Activated B cell treated with CpG ODN at 0.5 μM for 24 hours (primary cell): Measurements from ENCODE around the gene LAMA3. TPM values are rescaled to one million over a fixed set of nuclear protein-coding genes. Genes with fewer than 3 reads are reported as not detected.

Experiments used
- ATAC-seq: fragments of 200-7000 bp; cut with Tn5 transposase; one replicate; pipeline ENCODE4 v1.10.0; 2021; ENCODE audit warnings: low read depth, mild to moderate bottlenecking, moderate library complexity
- CTCF ChIA-PET: fragments of 350-600 bp; sonication (Branson Sonifier 250); formaldehyde crosslinking; loops from one replicate; lab custom pipeline; 2021; ENCODE audit warnings: antibody characterized with exemption; lab: Charles Lee
- POLR2A ChIA-PET: fragments of 350-600 bp; sonication (Branson Sonifier 250); formaldehyde crosslinking; loops from one replicate; lab custom pipeline; 2021; ENCODE audit warnings: antibody characterized with exemption; lab: Charles Lee
- DNase-seq: peaks from one replicate; pipeline ENCODE4 v3.0.0; 2022
- H3K27ac Mint-ChIP-seq: one replicate; pipeline ENCODE4 v1.8.0; 2020; ENCODE audit warnings: mixed read lengths
- H3K27me3 Mint-ChIP-seq: one replicate; pipeline ENCODE4 v1.8.0; 2021; ENCODE audit warnings: mixed read lengths
- H3K36me3 Mint-ChIP-seq: one replicate; pipeline ENCODE4 v1.8.0; 2021; ENCODE audit warnings: low read depth, mixed read lengths
- H3K4me1 Mint-ChIP-seq: one replicate; pipeline ENCODE4 v1.8.0; 2021; ENCODE audit warnings: mixed read lengths
- H3K4me3 Mint-ChIP-seq: one replicate; pipeline ENCODE4 v1.8.0; 2020; ENCODE audit warnings: mild to moderate bottlenecking, mixed read lengths
- H3K9me3 Mint-ChIP-seq: one replicate; pipeline ENCODE4 v1.8.0; 2020; ENCODE audit warnings: mixed read lengths
- CTCF ChIP-seq: fragments of 200-600 bp; IDR thresholded peaks from one replicate; pipeline ENCODE4 v1.8.0; 2022; ENCODE audit warnings: antibody characterized with exemption, mild to moderate bottlenecking
- intact Hi-C: fragments of 100-400 bp; cut with micrococcal nuclease; formaldehyde crosslinking; loops from one replicate; pipeline ENCODE4 v1.15.1; 2024
- total RNA-seq: library from RNA; stranded (reverse); gene quantifications from 2 replicates; pipeline ENCODE4 v1.2.3, GENCODE V29; 2022

LAMA3 gene
- total RNA-seq, 1 donor from 2014 or later = not detected

GRCh38 chr18:23822590-23823385, 133.5 kb downstream of the LAMA3 start:
- ChIA-PET POLR2A (no interaction called here), CTCF (no interaction called here)
- no peaks in the 10 kb centered on the region for H3K4me1 Mint-ChIP-seq
- no peaks in the 10 kb centered on the region for H3K9me3 Mint-ChIP-seq
- H3K36me3 Mint-ChIP-seq = no peaks in the 10 kb centered on the region
- intact Hi-C loops = no loop called here
- TF ChIP-seq CTCF = no peak
- no peak overlapping the region for H3K27ac Mint-ChIP-seq
- peaks cover 6% of the 10 kb centered on the region for H3K27me3 Mint-ChIP-seq
- ATAC-seq (no peak), DNase-seq (no peak)
- no peak overlapping the region for H3K4me3 Mint-ChIP-seq

- POLR2A ChIA-PET = no interaction called here
Measured at GRCh38 chr18:23824240-23824639, 135.0 kb downstream of the LAMA3 start.

GRCh38 chr18:23824669-23825068, 135.4 kb downstream of the LAMA3 start:
- ATAC-seq (no peak), DNase-seq (no peak)
- POLR2A ChIA-PET = no interaction called here
- no peak for TF ChIP-seq CTCF
- Mint-ChIP-seq H3K27me3 (peaks cover 6% of the 10 kb centered on the region), H3K4me1 (no peaks in the 10 kb centered on the region), H3K27ac (no peak overlapping the region), H3K4me3 (no peak overlapping the region), H3K9me3 (no peaks in the 10 kb centered on the region), H3K36me3 (no peaks in the 10 kb centered on the region)
- CTCF ChIA-PET = interaction anchor here (0.8 kb wide), 1 partner anchor 94 kb away, joined by 3 read pairs; no protein-coding TSS in a partner anchor
- intact Hi-C loops = loop anchor here (2.0 to 5.0 kb wide), 3 partner anchors 94 to 293 kb away; partner anchors contain the start of gene TTC39C

More at GRCh38 chr18:23824240-23824639, 135.0 kb downstream of the LAMA3 start:
- Mint-ChIP-seq H3K4me1 (no peaks in the 10 kb centered on the region), H3K36me3 (no peaks in the 10 kb centered on the region), H3K4me3 (no peak overlapping the region), H3K27me3 (peaks cover 6% of the 10 kb centered on the region), H3K27ac (no peak overlapping the region), H3K9me3 (no peaks in the 10 kb centered on the region)
- TF ChIP-seq CTCF = no peak
- DNase-seq (no peak), ATAC-seq (no peak)
- intact Hi-C loops = loop anchor here (2.0 kb wide), 1 partner anchor 95 kb away; no protein-coding TSS in a partner anchor
- CTCF ChIA-PET = interaction anchor here (0.8 kb wide), 1 partner anchor 94 kb away, joined by 3 read pairs; no protein-coding TSS in a partner anchor

GRCh38 chr18:23825496-23825895, 136.2 kb downstream of the LAMA3 start:
- H3K27me3 Mint-ChIP-seq = peaks cover 6% of the 10 kb centered on the region
- H3K36me3 Mint-ChIP-seq = no peaks in the 10 kb centered on the region
- H3K27ac Mint-ChIP-seq = no peak overlapping the region
- H3K4me1 Mint-ChIP-seq = no peaks in the 10 kb centered on the region
- ATAC-seq (no peak), DNase-seq (no peak)
- intact Hi-C loops = loop anchor here (2.0 to 5.0 kb wide), 3 partner anchors 93 to 292 kb away; partner anchors contain the start of gene TTC39C
- TF ChIP-seq CTCF = no peak
- H3K4me3 Mint-ChIP-seq = no peak overlapping the region
- CTCF ChIA-PET = no interaction called here
- POLR2A ChIA-PET = no interaction called here
- no peaks in the 10 kb centered on the region for H3K9me3 Mint-ChIP-seq

GRCh38 chr18:23825978-23826405, 136.7 kb downstream of the LAMA3 start:
- peaks cover 6% of the 10 kb centered on the region for H3K27me3 Mint-ChIP-seq

More at GRCh38 chr18:23825978-23826405, 136.7 kb downstream of the LAMA3 start:
- Mint-ChIP-seq H3K9me3 (no peaks in the 10 kb centered on the region), H3K4me3 (no peak overlapping the region), H3K27ac (no peak overlapping the region), H3K4me1 (no peaks in the 10 kb centered on the region), H3K36me3 (no peaks in the 10 kb centered on the region)
- CTCF ChIA-PET = no interaction called here
- intact Hi-C loops = loop anchor here (2.0 to 5.0 kb wide), 3 partner anchors 93 to 291 kb away; partner anchors contain the start of gene TTC39C
- no peak for DNase-seq
- TF ChIP-seq CTCF = no peak
- ATAC-seq = no peak
- POLR2A ChIA-PET = no interaction called here
